Lower leg skin (tissue), 3 donors: Measurements from ENCODE around the gene PRKAR1B.

Source experiments
- POLR2A ChIP-seq, 2 donors: fragments of 450-650 bp; IDR thresholded peaks; one replicate each; pipeline ENCODE4 v1.6.1; 2016 to 2017; ENCODE audit warnings: antibody characterized with exemption in 2 of 2, mild to moderate bottlenecking in 1 of 2, moderate library complexity in 1 of 2
- TF ChIP-seq, protein P1 (sequence below), 3 donors: fragments of 450-650 bp; IDR thresholded peaks; one replicate each; pipeline ENCODE4 v1.5.1; 2016; ENCODE audit warnings: antibody characterized with exemption in 3 of 3, mild to moderate bottlenecking in 3 of 3, moderate library complexity in 2 of 3

DNA sequence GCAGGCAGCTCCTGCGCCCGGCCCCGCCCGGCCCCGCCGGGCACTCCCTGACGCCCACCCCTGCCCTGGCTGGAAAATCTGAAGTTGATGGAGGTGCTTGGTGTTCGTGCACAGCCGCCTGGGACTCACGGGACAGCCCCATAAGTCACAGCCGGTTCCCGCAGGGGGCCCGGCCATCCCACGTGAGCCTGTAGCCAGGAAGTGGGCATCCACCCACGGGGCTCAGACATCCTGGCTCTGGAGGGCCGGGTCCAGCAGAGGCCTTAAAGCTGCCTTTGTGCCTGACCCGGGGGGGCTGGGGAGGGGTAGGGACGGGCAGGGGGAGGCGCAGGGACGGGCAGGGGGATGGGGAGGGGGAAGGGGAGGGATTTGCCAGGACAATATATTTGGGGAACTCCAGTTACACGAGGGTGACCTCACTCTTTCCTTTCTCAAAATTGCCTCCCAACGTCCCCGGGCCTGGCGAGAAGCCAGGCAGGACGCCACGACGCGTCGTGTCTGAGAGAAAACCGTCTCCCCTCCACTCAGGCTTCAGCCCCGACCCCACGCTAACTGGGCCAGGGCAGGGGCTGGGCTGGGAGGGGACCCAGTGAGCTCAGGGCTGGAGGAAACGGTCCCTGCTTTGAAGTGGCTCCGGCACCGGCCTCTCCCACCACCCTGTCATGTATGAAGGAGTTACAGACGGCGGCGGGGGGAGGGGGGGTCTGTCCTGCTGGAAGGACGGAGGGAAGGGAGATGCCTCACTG lies 125.3 kb downstream of the PRKAR1B start:
- TF ChIP-seq, protein P1, sequence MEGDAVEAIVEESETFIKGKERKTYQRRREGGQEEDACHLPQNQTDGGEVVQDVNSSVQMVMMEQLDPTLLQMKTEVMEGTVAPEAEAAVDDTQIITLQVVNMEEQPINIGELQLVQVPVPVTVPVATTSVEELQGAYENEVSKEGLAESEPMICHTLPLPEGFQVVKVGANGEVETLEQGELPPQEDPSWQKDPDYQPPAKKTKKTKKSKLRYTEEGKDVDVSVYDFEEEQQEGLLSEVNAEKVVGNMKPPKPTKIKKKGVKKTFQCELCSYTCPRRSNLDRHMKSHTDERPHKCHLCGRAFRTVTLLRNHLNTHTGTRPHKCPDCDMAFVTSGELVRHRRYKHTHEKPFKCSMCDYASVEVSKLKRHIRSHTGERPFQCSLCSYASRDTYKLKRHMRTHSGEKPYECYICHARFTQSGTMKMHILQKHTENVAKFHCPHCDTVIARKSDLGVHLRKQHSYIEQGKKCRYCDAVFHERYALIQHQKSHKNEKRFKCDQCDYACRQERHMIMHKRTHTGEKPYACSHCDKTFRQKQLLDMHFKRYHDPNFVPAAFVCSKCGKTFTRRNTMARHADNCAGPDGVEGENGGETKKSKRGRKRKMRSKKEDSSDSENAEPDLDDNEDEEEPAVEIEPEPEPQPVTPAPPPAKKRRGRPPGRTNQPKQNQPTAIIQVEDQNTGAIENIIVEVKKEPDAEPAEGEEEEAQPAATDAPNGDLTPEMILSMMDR (IDR thresholded peaks at IDR 0.05), result no peak
- TF ChIP-seq POLR2A (IDR thresholded peaks at IDR 0.05), result no peak
